GM13976 (cell line): ENCODE data around the gene ATP5F1D.

ENCODE experiments used
- DNase-seq: peaks from one replicate; pipeline ENCODE4 v3.0.0; 2012; ENCODE audit warnings: low spot score
- CTCF ChIP-seq: IDR thresholded peaks from 2 replicates; pipeline ENCODE4 v1.5.1; 2012; ENCODE audit warnings: borderline replicate concordance, mild to moderate bottlenecking; ENCODE audit not compliant: insufficient read depth; ENCODE audit errors: extremely low read depth, missing control alignments, control extremely low read depth
- in situ Hi-C: fragments of 300-500 bp; cut with MboI; formaldehyde crosslinking; loops from one replicate; pipeline ENCODE4 v1.12.0; 2022; ENCODE audit warnings: low sequenced_read_pairs, mixed read lengths, inconsistent platforms; ENCODE audit not compliant: unreplicated experiment

The ATP5F1D gene

GRCh38 chr19:1222394-1222793 lies 19.2 kb upstream of the ATP5F1D start:
- DNase-seq, result no peak

GRCh38 chr19:1223018-1223855 lies 18.3 kb upstream of the ATP5F1D start:
- TF ChIP-seq CTCF, result peak; percentile 47
- in situ Hi-C loops, result no loop called here
- peak; percentile 77 for DNase-seq

More at GRCh38 chr19:1222394-1222793, 19.2 kb upstream of the ATP5F1D start:
- in situ Hi-C loops, result no loop called here
- TF ChIP-seq CTCF, result no peak

GRCh38 chr19:1224047-1224825 lies 17.3 kb upstream of the ATP5F1D start:
- no peak for TF ChIP-seq CTCF
- in situ Hi-C loops, result no loop called here
- DNase-seq, result no peak

GRCh38 chr19:1224847-1225246 lies 16.7 kb upstream of the ATP5F1D start:
- TF ChIP-seq CTCF, result no peak
- DNase-seq, result no peak
- in situ Hi-C loops, result no loop called here

DNA sequence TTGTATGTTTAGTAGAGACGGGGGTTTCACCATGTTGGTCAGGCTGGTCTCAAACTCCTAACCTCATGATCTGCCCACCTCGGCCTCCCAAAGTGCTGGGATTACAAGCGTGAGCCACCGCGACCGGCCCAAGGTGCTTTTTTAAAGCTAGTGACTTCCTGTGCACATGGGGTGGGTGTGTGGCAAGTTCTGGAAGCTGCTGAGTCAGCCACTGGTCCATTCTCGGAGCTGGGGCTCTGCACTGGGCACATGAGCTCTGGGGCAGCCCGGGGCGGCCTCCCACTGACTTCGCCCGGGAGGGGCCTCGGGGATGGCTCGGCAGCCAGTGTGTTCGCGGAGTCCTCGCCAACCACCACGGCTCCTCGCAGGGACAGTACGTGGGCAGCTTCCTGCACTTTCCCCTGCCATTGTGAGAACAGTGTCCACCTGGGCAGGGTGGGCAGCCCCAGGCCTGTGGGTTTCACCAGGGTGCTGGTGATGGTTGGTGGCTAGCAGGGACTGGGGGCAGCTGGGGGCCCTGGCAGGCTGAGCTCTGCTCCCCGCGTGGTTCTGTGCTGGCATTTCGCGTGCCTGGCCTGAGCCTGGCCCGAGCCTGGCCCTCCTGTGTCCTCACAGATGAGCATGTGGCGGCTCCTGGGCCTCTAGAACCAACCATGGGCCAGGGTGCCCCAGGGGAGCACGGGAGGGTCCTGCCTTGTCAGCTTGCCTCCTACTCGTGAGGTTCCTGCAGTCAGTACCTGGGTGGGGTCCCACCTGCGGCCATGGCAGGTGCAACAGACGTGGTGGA lies 15.9 kb upstream of the ATP5F1D start:
- in situ Hi-C loops, result no loop called here
- no peak for TF ChIP-seq CTCF
- DNase-seq, result no peak

- no peak for TF ChIP-seq CTCF
- in situ Hi-C loops, result no loop called here
- DNase-seq, result no peak
Observed at GRCh38 chr19:1226227-1226518, 15.4 kb upstream of the ATP5F1D start.
